Measurements from ENCODE around the gene HDGF.

The HDGF gene

DNA sequence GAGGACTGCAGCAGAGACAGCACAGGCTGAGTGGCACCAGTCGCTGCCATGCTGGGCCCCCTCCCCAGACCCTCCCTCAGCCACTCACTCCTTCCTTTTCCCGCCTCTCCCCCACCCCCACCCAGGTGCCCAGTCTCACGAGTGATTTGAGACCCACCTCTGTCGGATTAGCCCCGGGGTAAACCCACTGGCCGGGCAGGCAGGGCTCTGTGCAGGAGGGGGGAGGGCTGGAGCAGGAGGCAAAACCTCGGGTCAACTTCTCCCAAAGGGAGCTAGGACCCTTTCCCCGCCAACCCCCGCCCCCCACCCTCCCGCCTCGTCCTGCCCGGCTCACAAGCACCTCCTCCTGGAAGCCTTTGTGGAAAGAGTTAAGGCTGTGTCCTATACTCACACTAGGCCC is 7.1 kb downstream of the HDGF start:
- POLR2A ChIA-PET, result interaction anchor here (0.7 kb wide), 1 partner anchor 24 kb away, joined by 3 read pairs; no protein-coding TSS in a partner anchor
- DNase-seq (ENCODE audit: extremely low spot score), result no peak
- CTCF ChIA-PET, result no interaction called here
- no peak for TF ChIP-seq FOXM1 (IDR thresholded peaks at IDR 0.05; ENCODE audit: borderline replicate concordance)
- no peak for TF ChIP-seq CTBP1 (IDR thresholded peaks at IDR 0.05; ENCODE audit: borderline replicate concordance)
- no peak for TF ChIP-seq ELF4 (IDR thresholded peaks at IDR 0.05)
- TF ChIP-seq LEF1 (IDR thresholded peaks at IDR 0.05; ENCODE audit: borderline replicate concordance), result no peak
- TF ChIP-seq SP1 (IDR thresholded peaks at IDR 0.05), result no peak
- no peak for TF ChIP-seq FOXA1 (IDR thresholded peaks at IDR 0.05)
- no peak for TF ChIP-seq TARDBP (IDR thresholded peaks at IDR 0.05)
- TF ChIP-seq HDGF (IDR thresholded peaks at IDR 0.05; ENCODE audit: borderline replicate concordance), result no peak
- TF ChIP-seq L3MBTL2 (conservative IDR thresholded peaks at IDR 0.05), result no peak
- TF ChIP-seq, protein P1, sequence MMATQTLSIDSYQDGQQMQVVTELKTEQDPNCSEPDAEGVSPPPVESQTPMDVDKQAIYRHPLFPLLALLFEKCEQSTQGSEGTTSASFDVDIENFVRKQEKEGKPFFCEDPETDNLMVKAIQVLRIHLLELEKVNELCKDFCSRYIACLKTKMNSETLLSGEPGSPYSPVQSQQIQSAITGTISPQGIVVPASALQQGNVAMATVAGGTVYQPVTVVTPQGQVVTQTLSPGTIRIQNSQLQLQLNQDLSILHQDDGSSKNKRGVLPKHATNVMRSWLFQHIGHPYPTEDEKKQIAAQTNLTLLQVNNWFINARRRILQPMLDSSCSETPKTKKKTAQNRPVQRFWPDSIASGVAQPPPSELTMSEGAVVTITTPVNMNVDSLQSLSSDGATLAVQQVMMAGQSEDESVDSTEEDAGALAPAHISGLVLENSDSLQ (IDR thresholded peaks at IDR 0.05), result no peak
- TF ChIP-seq NFRKB (IDR thresholded peaks at IDR 0.05), result no peak
- TF ChIP-seq FOXK2 (IDR thresholded peaks at IDR 0.05), result no peak
- TF ChIP-seq BHLHE40 (IDR thresholded peaks at IDR 0.05; ENCODE audit: borderline replicate concordance), result no peak
- TF ChIP-seq SUZ12 (IDR thresholded peaks at IDR 0.05), result no peak
- no peak for TF ChIP-seq ARNT (IDR thresholded peaks at IDR 0.05)

- TF ChIP-seq ARNT (IDR thresholded peaks at IDR 0.05) (no peak), ELF4 (IDR thresholded peaks at IDR 0.05) (no peak), FOXA1 (IDR thresholded peaks at IDR 0.05) (no peak), ZNF384 (IDR thresholded peaks at IDR 0.05) (no peak), HDGF (IDR thresholded peaks at IDR 0.05; ENCODE audit: borderline replicate concordance) (no peak), FOXK2 (IDR thresholded peaks at IDR 0.05) (no peak), CTBP1 (IDR thresholded peaks at IDR 0.05; ENCODE audit: borderline replicate concordance) (no peak), NFRKB (IDR thresholded peaks at IDR 0.05) (no peak), L3MBTL2 (conservative IDR thresholded peaks at IDR 0.05) (no peak), BHLHE40 (IDR thresholded peaks at IDR 0.05; ENCODE audit: borderline replicate concordance) (no peak), FOXM1 (IDR thresholded peaks at IDR 0.05; ENCODE audit: borderline replicate concordance) (no peak), SUZ12 (IDR thresholded peaks at IDR 0.05) (no peak), TARDBP (IDR thresholded peaks at IDR 0.05) (no peak)
- DNase-seq (ENCODE audit: extremely low spot score), result no peak
- CTCF ChIA-PET, result no interaction called here
- POLR2A ChIA-PET, result interaction anchor here (3.2 kb wide), 1 partner anchor 8 kb away, joined by 60 read pairs; the partner anchor contains the start of gene HDGF
Measured at GRCh38 chr1:156743367-156744302, 7.8 kb downstream of the HDGF start.

- POLR2A ChIA-PET, result interaction anchor here (0.8 to 3.2 kb wide), 3 partner anchors 9 to 15 kb away, joined by 3 to 60 read pairs (median 8); partner anchors contain the start of genes HDGF, ISG20L2 and METTL25B
- no peak for DNase-seq (ENCODE audit: extremely low spot score)
- CTCF ChIA-PET, result interaction anchor here (1.0 kb wide), 1 partner anchor 53 kb away, joined by 5 read pairs; no protein-coding TSS in a partner anchor
- TF ChIP-seq LEF1 (IDR thresholded peaks at IDR 0.05; ENCODE audit: borderline replicate concordance) (no peak), BHLHE40 (IDR thresholded peaks at IDR 0.05; ENCODE audit: borderline replicate concordance) (no peak), L3MBTL2 (conservative IDR thresholded peaks at IDR 0.05) (no peak), HDGF (IDR thresholded peaks at IDR 0.05; ENCODE audit: borderline replicate concordance) (no peak), NFRKB (IDR thresholded peaks at IDR 0.05) (no peak), FOXA1 (IDR thresholded peaks at IDR 0.05) (no peak), FOXK2 (IDR thresholded peaks at IDR 0.05) (no peak), ARNT (IDR thresholded peaks at IDR 0.05) (no peak)
- TF ChIP-seq, protein P1 (IDR thresholded peaks at IDR 0.05), result no peak
Measured at GRCh38 chr1:156742801-156743200, 8.7 kb downstream of the HDGF start.

GRCh38 chr1:156742017-156742416 is 9.5 kb downstream of the HDGF start:
- ChIA-PET POLR2A (interaction anchor here (0.6 to 3.9 kb wide), 5 partner anchors 9 to 26 kb away, joined by 3 to 123 read pairs (median 8); partner anchors contain the start of genes HDGF, ISG20L2, METTL25B and PRCC), CTCF (interaction anchor here (1.0 to 1.2 kb wide), 2 partner anchors 52 to 120 kb away, joined by 5 read pairs; no protein-coding TSS in a partner anchor)
- no peak for DNase-seq (ENCODE audit: extremely low spot score)
- TF ChIP-seq ZNF384 (IDR thresholded peaks at IDR 0.05), result no peak
- no peak for TF ChIP-seq FOXM1 (IDR thresholded peaks at IDR 0.05; ENCODE audit: borderline replicate concordance)
- TF ChIP-seq BHLHE40 (IDR thresholded peaks at IDR 0.05; ENCODE audit: borderline replicate concordance), result no peak
- no peak for TF ChIP-seq HDGF (IDR thresholded peaks at IDR 0.05; ENCODE audit: borderline replicate concordance)
- no peak for TF ChIP-seq SP1 (IDR thresholded peaks at IDR 0.05)
- no peak for TF ChIP-seq L3MBTL2 (conservative IDR thresholded peaks at IDR 0.05)
- TF ChIP-seq CTBP1 (IDR thresholded peaks at IDR 0.05; ENCODE audit: borderline replicate concordance), result no peak
- TF ChIP-seq, protein P1 (IDR thresholded peaks at IDR 0.05), result no peak
- no peak for TF ChIP-seq SUZ12 (IDR thresholded peaks at IDR 0.05)
- no peak for TF ChIP-seq TARDBP (IDR thresholded peaks at IDR 0.05)
- TF ChIP-seq NFRKB (IDR thresholded peaks at IDR 0.05), result no peak
- TF ChIP-seq FOXA1 (IDR thresholded peaks at IDR 0.05), result no peak
- TF ChIP-seq ARNT (IDR thresholded peaks at IDR 0.05), result no peak
- no peak for TF ChIP-seq FOXK2 (IDR thresholded peaks at IDR 0.05)
- no peak for TF ChIP-seq ELF4 (IDR thresholded peaks at IDR 0.05)
- no peak for TF ChIP-seq LEF1 (IDR thresholded peaks at IDR 0.05; ENCODE audit: borderline replicate concordance)

- TF ChIP-seq SP1 (IDR thresholded peaks at IDR 0.05), result no peak
- no peak for TF ChIP-seq HDGF (IDR thresholded peaks at IDR 0.05; ENCODE audit: borderline replicate concordance)
- TF ChIP-seq ARNT (IDR thresholded peaks at IDR 0.05), result no peak
- TF ChIP-seq, protein P1 (IDR thresholded peaks at IDR 0.05), result no peak
- TF ChIP-seq FOXA1 (IDR thresholded peaks at IDR 0.05), result no peak
- no peak for TF ChIP-seq ZNF384 (IDR thresholded peaks at IDR 0.05)
- TF ChIP-seq L3MBTL2 (conservative IDR thresholded peaks at IDR 0.05), result no peak
- TF ChIP-seq SUZ12 (IDR thresholded peaks at IDR 0.05), result no peak
- no peak for TF ChIP-seq NFRKB (IDR thresholded peaks at IDR 0.05)
- ChIA-PET POLR2A (interaction anchor here (0.6 to 3.9 kb wide), 20 partner anchors 10 to 160 kb away, joined by 3 to 123 read pairs (median 4); partner anchors contain the start of genes CRABP2, HDGF, ISG20L2 and METTL25B), CTCF (interaction anchor here (0.6 to 2.2 kb wide), 7 partner anchors 15 to 121 kb away, joined by 3 to 12 read pairs (median 5); no protein-coding TSS in a partner anchor)
- DNase-seq (ENCODE audit: extremely low spot score), result no peak
Measured at GRCh38 chr1:156741481-156741983, 9.9 kb downstream of the HDGF start.
